ENCODE data around the gene CHCHD4. TPM values are rescaled to one million over a fixed set of nuclear protein-coding genes. Genes with fewer than 3 reads are reported as not detected.
"Not testable (repeated sequence)": the region's sequence is repeated elsewhere in the genome, so short reads cannot be mapped to it uniquely, and the experiment has no call there.

Gene CHCHD4
- total RNA-seq, 2 donors from 2014 or later: 2.7 to 3.6 TPM

- ATAC-seq (no peak), DNase-seq (no peak)
- Mint-ChIP-seq H3K4me1 (peaks cover 48% of the 10 kb centered on the region), H3K36me3 (ENCODE audit: low read depth) (peaks cover 7% of the 10 kb centered on the region), H3K4me3 (peak overlapping the region; percentile 97), H3K27me3 (no peaks in the 10 kb centered on the region), H3K27ac (peak overlapping the region; percentile 99)
- H3K9me3 ChIP-seq (ENCODE audit: control insufficient read depth, low read length, poor library complexity, severe bottlenecking): no peaks in the 10 kb centered on the region
Measured at GRCh38 chr3:14126887-14127505, 2.3 kb upstream of the CHCHD4 start.

- H3K9me3 ChIP-seq (ENCODE audit: control insufficient read depth, low read length, poor library complexity, severe bottlenecking): no peaks in the 10 kb centered on the region
- H3K4me3 Mint-ChIP-seq: peak overlapping the region; percentile 97
- peaks cover 48% of the 10 kb centered on the region for H3K4me1 Mint-ChIP-seq
- no peak for DNase-seq
- ATAC-seq: no peak
- H3K27me3 Mint-ChIP-seq: no peaks in the 10 kb centered on the region
- peaks cover 7% of the 10 kb centered on the region for H3K36me3 Mint-ChIP-seq (ENCODE audit: low read depth)
- peak overlapping the region; percentile 99 for H3K27ac Mint-ChIP-seq
Measured at GRCh38 chr3:14126017-14126886, 1.6 kb upstream of the CHCHD4 start.

GRCh38 chr3:14125193-14126016, 735 bp upstream of the CHCHD4 start:
- ATAC-seq: peak; percentile 33
- Mint-ChIP-seq H3K27me3 (no peaks in the 10 kb centered on the region), H3K27ac (peak overlapping the region; percentile 99), H3K36me3 (ENCODE audit: low read depth) (peaks cover 9% of the 10 kb centered on the region), H3K4me3 (peak overlapping the region; percentile 97), H3K4me1 (peaks cover 48% of the 10 kb centered on the region)
- no peaks in the 10 kb centered on the region for H3K9me3 ChIP-seq (ENCODE audit: control insufficient read depth, low read length, poor library complexity, severe bottlenecking)
- DNase-seq: peak in 2 of 3 donors; percentile 27 to 54

- Mint-ChIP-seq H3K27ac (peak overlapping the region; percentile 60), H3K36me3 (ENCODE audit: low read depth) (peaks cover 9% of the 10 kb centered on the region), H3K4me1 (peaks cover 49% of the 10 kb centered on the region), H3K4me3 (peak overlapping the region; percentile 97), H3K27me3 (no peaks in the 10 kb centered on the region)
- peak in 1 of 3 donors; percentile 26 for DNase-seq
- ATAC-seq: peak; percentile 10
- H3K9me3 ChIP-seq (ENCODE audit: control insufficient read depth, low read length, poor library complexity, severe bottlenecking): no peaks in the 10 kb centered on the region
Measured at GRCh38 chr3:14124223-14124614, 451 bp downstream of the CHCHD4 start.

- no peaks in the 10 kb centered on the region for H3K27me3 Mint-ChIP-seq
- ATAC-seq (no peak), DNase-seq (no peak)
- H3K4me3 Mint-ChIP-seq: peak overlapping the region; percentile 97
- H3K27ac Mint-ChIP-seq: peak overlapping the region; percentile 89
- no peaks in the 10 kb centered on the region for H3K9me3 ChIP-seq (ENCODE audit: control insufficient read depth, low read length, poor library complexity, severe bottlenecking)
- H3K36me3 Mint-ChIP-seq (ENCODE audit: low read depth): peaks cover 9% of the 10 kb centered on the region
- peaks cover 49% of the 10 kb centered on the region for H3K4me1 Mint-ChIP-seq
Measured at GRCh38 chr3:14123308-14124222, 1.1 kb downstream of the CHCHD4 start.

- peak overlapping the region; percentile 89 for H3K27ac Mint-ChIP-seq
- peak overlapping the region; percentile 33 for H3K4me3 Mint-ChIP-seq
- H3K9me3 ChIP-seq (ENCODE audit: control insufficient read depth, low read length, poor library complexity, severe bottlenecking): no peaks in the 10 kb centered on the region
- H3K4me1 Mint-ChIP-seq: peaks cover 41% of the 10 kb centered on the region
- DNase-seq (no peak), ATAC-seq (no peak)
- H3K27me3 Mint-ChIP-seq: no peaks in the 10 kb centered on the region
- H3K36me3 Mint-ChIP-seq (ENCODE audit: low read depth): peaks cover 7% of the 10 kb centered on the region
Measured at GRCh38 chr3:14122301-14122700, 2.4 kb downstream of the CHCHD4 start.

GRCh38 chr3:14121859-14122258, 2.8 kb downstream of the CHCHD4 start:
- H3K27me3 Mint-ChIP-seq: no peaks in the 10 kb centered on the region
- ATAC-seq (no peak), DNase-seq (no peak)
- H3K9me3 ChIP-seq (ENCODE audit: control insufficient read depth, low read length, poor library complexity, severe bottlenecking): no peaks in the 10 kb centered on the region
- peaks cover 7% of the 10 kb centered on the region for H3K36me3 Mint-ChIP-seq (ENCODE audit: low read depth)
- peaks cover 38% of the 10 kb centered on the region for H3K4me1 Mint-ChIP-seq
- H3K4me3 Mint-ChIP-seq: peak overlapping the region; percentile 15
- H3K27ac Mint-ChIP-seq: peak overlapping the region; percentile 89

GRCh38 chr3:14120921-14121448, 3.7 kb downstream of the CHCHD4 start:
- DNase-seq; H3K27me3 Mint-ChIP-seq; H3K36me3 Mint-ChIP-seq (ENCODE audit: low read depth); ATAC-seq; H3K4me3 Mint-ChIP-seq; H3K9me3 ChIP-seq (ENCODE audit: control insufficient read depth, low read length, poor library complexity, severe bottlenecking): not testable (repeated sequence)
- Mint-ChIP-seq H3K27ac (peak overlapping the region; percentile 89), H3K4me1 (peaks cover 30% of the 10 kb centered on the region)

- DNase-seq (no peak), ATAC-seq (no peak)
- Mint-ChIP-seq H3K4me1 (peaks cover 23% of the 10 kb centered on the region), H3K4me3 (no peak overlapping the region), H3K36me3 (ENCODE audit: low read depth) (peaks cover 7% of the 10 kb centered on the region), H3K27ac (peak overlapping the region; percentile 89), H3K27me3 (no peaks in the 10 kb centered on the region)
- no peaks in the 10 kb centered on the region for H3K9me3 ChIP-seq (ENCODE audit: control insufficient read depth, low read length, poor library complexity, severe bottlenecking)
Measured at GRCh38 chr3:14120111-14120920, 4.4 kb downstream of the CHCHD4 start.

GRCh38 chr3:14119651-14120050, 5.0 kb downstream of the CHCHD4 start:
- H3K36me3 Mint-ChIP-seq (ENCODE audit: low read depth): peaks cover 9% of the 10 kb centered on the region
- no peak overlapping the region for H3K4me3 Mint-ChIP-seq
- H3K27me3 Mint-ChIP-seq: no peaks in the 10 kb centered on the region
- H3K27ac Mint-ChIP-seq: no peak overlapping the region
- H3K4me1 Mint-ChIP-seq: peaks cover 22% of the 10 kb centered on the region
- no peaks in the 10 kb centered on the region for H3K9me3 ChIP-seq (ENCODE audit: control insufficient read depth, low read length, poor library complexity, severe bottlenecking)
- no peak for ATAC-seq
- DNase-seq: no peak

GRCh38 chr3:14118400-14119381, 6.0 kb downstream of the CHCHD4 start:
- DNase-seq (no peak), ATAC-seq (no peak)
- no peaks in the 10 kb centered on the region for H3K9me3 ChIP-seq (ENCODE audit: control insufficient read depth, low read length, poor library complexity, severe bottlenecking)
- no peak overlapping the region for H3K27ac Mint-ChIP-seq
- H3K4me1 Mint-ChIP-seq: peaks cover 19% of the 10 kb centered on the region
- H3K36me3 Mint-ChIP-seq (ENCODE audit: low read depth): peaks cover 9% of the 10 kb centered on the region
- no peak overlapping the region for H3K4me3 Mint-ChIP-seq
- no peaks in the 10 kb centered on the region for H3K27me3 Mint-ChIP-seq

Data from T-helper 17 cell (primary cell).